NB4 (cell line): ENCODE results near the gene PLA2G2C.
A peak's percentile ranks its signal among the peaks of the same experiment; 100 is the strongest.

Experiments used
- DNase-seq: peaks from one replicate; pipeline ENCODE4 v3.0.0; 2010; ENCODE audit warnings: low read depth
- H3K4me3 ChIP-seq: one replicate; pipeline ENCODE4 v1.5.1; 2011; ENCODE audit warnings: mild to moderate bottlenecking, low read depth, low read length, moderate library complexity
- MYC ChIP-seq: IDR thresholded peaks from 2 replicates; pipeline ENCODE4 v1.6.1; 2011; ENCODE audit warnings: low read depth, low read length
- POLR2A ChIP-seq: IDR thresholded peaks from 2 replicates; pipeline ENCODE4 v1.6.1; 2011; ENCODE audit warnings: mild to moderate bottlenecking; ENCODE audit not compliant: insufficient read length; ENCODE audit errors: extremely low read depth
- TF ChIP-seq, protein P1 (sequence below): IDR thresholded peaks from 2 replicates; pipeline ENCODE4 v1.6.1; 2011; ENCODE audit warnings: low read depth, low read length
- TF ChIP-seq, protein P2 (sequence below): IDR thresholded peaks from one replicate; pipeline ENCODE4 v1.5.1; 2012; ENCODE audit warnings: low read depth, low read length

Gene PLA2G2C

DNA sequence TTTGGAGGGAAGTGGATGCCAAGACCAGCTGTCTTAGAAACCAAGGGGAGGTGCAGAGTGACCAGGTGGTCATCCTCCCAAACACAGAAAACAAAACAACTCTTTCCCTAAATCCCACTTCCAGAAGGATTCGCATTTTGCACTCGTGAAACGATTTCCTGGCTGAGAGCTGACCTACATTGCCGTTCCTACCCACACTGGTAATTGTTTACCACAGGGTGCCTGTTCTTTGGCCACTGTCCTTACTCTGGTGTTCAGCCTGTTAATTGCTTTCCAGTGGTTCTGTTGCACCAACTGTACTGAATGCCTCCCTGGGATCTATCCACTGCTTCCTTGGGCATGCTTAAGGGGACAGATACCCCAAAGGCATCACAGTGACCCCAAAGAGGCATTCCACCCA lies 23.2 kb upstream of the PLA2G2C start:
- no peak for DNase-seq
- no peak overlapping the region for H3K4me3 ChIP-seq
- TF ChIP-seq POLR2A (no peak), MYC (no peak)
- TF ChIP-seq, protein P1, sequence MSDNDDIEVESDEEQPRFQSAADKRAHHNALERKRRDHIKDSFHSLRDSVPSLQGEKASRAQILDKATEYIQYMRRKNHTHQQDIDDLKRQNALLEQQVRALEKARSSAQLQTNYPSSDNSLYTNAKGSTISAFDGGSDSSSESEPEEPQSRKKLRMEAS = no peak
- TF ChIP-seq, protein P2, sequence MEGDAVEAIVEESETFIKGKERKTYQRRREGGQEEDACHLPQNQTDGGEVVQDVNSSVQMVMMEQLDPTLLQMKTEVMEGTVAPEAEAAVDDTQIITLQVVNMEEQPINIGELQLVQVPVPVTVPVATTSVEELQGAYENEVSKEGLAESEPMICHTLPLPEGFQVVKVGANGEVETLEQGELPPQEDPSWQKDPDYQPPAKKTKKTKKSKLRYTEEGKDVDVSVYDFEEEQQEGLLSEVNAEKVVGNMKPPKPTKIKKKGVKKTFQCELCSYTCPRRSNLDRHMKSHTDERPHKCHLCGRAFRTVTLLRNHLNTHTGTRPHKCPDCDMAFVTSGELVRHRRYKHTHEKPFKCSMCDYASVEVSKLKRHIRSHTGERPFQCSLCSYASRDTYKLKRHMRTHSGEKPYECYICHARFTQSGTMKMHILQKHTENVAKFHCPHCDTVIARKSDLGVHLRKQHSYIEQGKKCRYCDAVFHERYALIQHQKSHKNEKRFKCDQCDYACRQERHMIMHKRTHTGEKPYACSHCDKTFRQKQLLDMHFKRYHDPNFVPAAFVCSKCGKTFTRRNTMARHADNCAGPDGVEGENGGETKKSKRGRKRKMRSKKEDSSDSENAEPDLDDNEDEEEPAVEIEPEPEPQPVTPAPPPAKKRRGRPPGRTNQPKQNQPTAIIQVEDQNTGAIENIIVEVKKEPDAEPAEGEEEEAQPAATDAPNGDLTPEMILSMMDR = no peak

DNA sequence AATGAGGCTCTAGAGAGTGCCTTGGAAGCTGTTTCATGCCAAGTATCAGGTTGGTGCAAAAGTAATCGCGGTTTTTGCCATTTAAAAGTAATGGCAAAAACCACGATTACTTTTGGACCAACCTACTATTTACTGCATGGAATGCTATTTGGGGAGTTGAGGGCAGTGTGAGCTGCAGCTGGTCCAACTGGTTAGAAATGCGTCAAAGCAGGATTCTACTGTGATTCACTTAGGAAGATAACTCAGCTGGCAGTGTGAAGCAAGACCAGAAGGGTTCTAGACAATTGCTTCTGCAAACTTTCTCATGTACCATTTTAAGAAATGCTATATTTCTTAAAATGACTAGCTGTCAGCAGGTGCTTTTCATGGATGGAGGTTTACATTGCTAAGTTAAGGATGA lies 21.2 kb upstream of the PLA2G2C start:
- no peak for DNase-seq
- TF ChIP-seq POLR2A (no peak), MYC (no peak)
- TF ChIP-seq, protein P1 = no peak
- TF ChIP-seq, protein P2 = no peak
- no peak overlapping the region for H3K4me3 ChIP-seq

DNA sequence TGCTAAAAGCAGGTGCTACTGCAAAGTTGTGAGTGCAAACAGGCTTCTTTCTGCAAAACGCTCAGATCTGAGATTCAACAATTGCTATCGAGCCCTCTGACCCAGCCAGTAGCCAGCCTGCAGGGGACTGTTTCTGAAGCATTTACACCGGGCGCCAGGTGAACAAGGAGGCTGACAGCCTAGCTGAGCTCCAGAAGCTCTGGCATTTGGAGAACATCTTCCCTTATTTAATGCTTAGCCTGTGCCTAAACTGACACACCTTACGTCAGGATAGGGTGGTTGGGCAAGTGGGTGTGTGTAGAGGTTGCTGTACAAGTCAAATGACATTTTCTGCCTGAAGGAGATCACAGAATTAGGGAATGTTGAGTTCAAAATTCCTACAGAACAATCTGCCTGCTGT lies 15.8 kb upstream of the PLA2G2C start:
- TF ChIP-seq MYC (no peak), POLR2A (no peak)
- TF ChIP-seq, protein P1 = no peak
- TF ChIP-seq, protein P2 = no peak
- no peak for DNase-seq
- no peak overlapping the region for H3K4me3 ChIP-seq

DNA sequence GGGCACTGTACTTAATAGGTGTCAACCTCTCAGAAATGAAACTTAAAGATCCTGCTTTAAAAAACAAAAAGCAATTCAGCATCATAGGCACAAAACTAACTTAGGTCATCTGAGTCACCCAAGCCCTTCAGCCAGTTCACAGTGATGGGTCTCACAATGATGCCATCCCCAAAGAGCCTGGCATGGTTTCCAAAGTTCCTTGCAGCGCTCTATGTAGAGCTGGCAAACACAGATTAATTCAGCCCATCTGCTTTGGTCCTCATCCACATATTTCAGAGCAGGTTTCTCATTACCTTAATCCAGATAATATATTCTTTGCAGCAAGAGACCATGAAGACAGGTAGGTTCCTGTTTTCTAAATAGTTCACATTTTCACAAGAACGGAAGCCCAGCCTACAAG lies 14.6 kb upstream of the PLA2G2C start:
- peak; percentile 21 for DNase-seq
- no peak overlapping the region for H3K4me3 ChIP-seq
- TF ChIP-seq, protein P1 = no peak
- no peak for TF ChIP-seq MYC

GRCh38 chr1:20199840-20200239 lies 13.5 kb upstream of the PLA2G2C start:
- DNase-seq = no peak
- no peak overlapping the region for H3K4me3 ChIP-seq
- TF ChIP-seq POLR2A (no peak), MYC (no peak)
- TF ChIP-seq, protein P1 = no peak
- TF ChIP-seq, protein P2 = no peak

DNA sequence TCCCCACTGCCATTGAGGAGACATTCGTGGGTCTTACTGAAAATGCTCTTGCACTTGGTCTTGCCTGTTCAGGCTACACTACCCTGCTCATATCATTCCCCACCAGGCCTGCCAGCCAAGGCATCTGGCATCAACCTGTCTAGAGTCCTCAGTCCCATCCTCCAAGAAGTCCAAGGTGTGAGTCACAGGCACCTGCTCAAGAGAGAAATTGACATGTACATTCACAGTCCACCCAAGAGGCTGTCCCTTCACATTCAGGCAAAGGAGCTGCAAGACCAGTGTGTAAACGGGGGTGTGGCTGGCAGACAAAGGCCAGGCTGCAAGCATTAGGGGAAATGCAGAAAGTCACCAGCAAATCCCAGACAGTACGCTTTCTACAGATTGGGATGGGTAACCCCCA lies 13.1 kb upstream of the PLA2G2C start:
- TF ChIP-seq MYC (no peak), POLR2A (no peak)
- TF ChIP-seq, protein P2 = no peak
- TF ChIP-seq, protein P1 = no peak
- DNase-seq = no peak
- H3K4me3 ChIP-seq = no peak overlapping the region
